Kidney epithelial cell (primary cell): Measurements from ENCODE around the gene PRLR. TPM values are rescaled to one million over a fixed set of nuclear protein-coding genes. Genes with fewer than 3 reads are reported as not detected.

Source experiments
- DNase-seq: peaks from one replicate; pipeline ENCODE4 v3.0.0-alpha.2; 2010; ENCODE audit warnings: low read depth
- H3K27me3 ChIP-seq: 2 replicates; pipeline ENCODE4 v1.6.0; 2011; ENCODE audit warnings: low read length; ENCODE audit not compliant: control insufficient read depth, insufficient read depth
- H3K36me3 ChIP-seq: 2 replicates; pipeline ENCODE4 v1.5.1; 2011; ENCODE audit warnings: low read length; ENCODE audit not compliant: control insufficient read depth, insufficient read depth
- H3K4me3 ChIP-seq: 2 replicates; pipeline ENCODE4 v1.5.1; 2011; ENCODE audit warnings: low read depth, mild to moderate bottlenecking, control low read depth, low read length
- CTCF ChIP-seq: IDR thresholded peaks from 2 replicates; pipeline ENCODE4 v1.5.1; 2011; ENCODE audit warnings: mild to moderate bottlenecking, moderate library complexity, low read length, control low read depth, inconsistent platforms; ENCODE audit not compliant: insufficient read depth, poor library complexity, severe bottlenecking
- total RNA-seq: library from RNA; depleted of rRNA; stranded (reverse); fragments of >200 nt; gene quantifications from 2 replicates; pipeline ENCODE4 v1.2.3, GENCODE V29; 2015

The PRLR gene
- total RNA-seq, 1 donor from 2014 or later: 3.8 TPM

DNA sequence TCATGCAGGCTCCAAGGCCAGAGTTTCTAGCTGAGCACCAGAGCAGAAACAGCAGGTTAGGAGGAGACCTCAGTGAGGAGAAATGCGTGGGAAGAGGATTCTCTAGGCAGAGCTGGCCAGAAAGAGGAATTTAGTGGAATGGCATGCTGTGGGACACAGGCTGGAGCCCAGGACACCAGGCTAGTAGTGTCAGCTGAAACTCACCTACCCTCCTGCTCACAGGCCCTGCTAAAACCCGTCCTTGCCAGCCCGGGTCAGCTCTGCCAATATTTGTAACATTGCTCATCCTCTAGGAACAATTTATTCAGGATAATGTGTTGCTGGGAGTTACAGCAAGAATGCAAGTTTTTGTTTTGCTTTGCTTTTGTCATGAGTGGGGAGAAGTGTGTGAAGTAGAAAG lies 142.3 kb downstream of the PRLR start:
- TF ChIP-seq CTCF: no peak
- DNase-seq: peak; percentile 0
- no peaks in the 10 kb centered on the region for H3K36me3 ChIP-seq
- no peak overlapping the region for H3K4me3 ChIP-seq
- H3K27me3 ChIP-seq: no peaks in the 10 kb centered on the region

- no peak for TF ChIP-seq CTCF
- Histone ChIP-seq H3K27me3 (no peaks in the 10 kb centered on the region), H3K4me3 (no peak overlapping the region), H3K36me3 (no peaks in the 10 kb centered on the region)
- DNase-seq: no peak
Measured at GRCh38 chr5:35083150-35083549, 147.1 kb downstream of the PRLR start.

GRCh38 chr5:35082530-35082929 lies 147.8 kb downstream of the PRLR start:
- H3K36me3 ChIP-seq: no peaks in the 10 kb centered on the region
- DNase-seq: no peak
- no peak for TF ChIP-seq CTCF
- no peak overlapping the region for H3K4me3 ChIP-seq
- no peaks in the 10 kb centered on the region for H3K27me3 ChIP-seq

DNA sequence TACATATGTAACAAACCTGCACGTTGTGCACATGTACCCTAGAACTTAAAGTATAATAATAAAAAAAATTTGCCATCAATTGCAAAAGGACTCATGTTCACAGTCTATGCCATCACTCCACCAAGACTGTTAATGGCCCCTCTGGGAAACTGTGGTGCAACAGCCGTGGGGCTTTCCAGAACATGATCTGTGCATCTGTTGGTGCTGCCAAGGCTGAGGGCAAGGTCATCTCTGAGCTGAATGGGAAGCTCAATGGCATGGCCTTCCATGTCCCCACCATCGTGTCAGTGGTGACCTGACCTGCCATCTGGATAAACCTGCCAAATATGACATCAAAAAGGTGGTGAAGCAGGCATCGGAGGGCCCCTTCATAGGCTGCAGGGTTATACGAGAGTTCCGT lies 149.2 kb downstream of the PRLR start:
- Histone ChIP-seq H3K4me3 (no peak overlapping the region), H3K36me3 (no peaks in the 10 kb centered on the region), H3K27me3 (no peaks in the 10 kb centered on the region)
- no peak for DNase-seq
- no peak for TF ChIP-seq CTCF

- DNase-seq: no peak
- Histone ChIP-seq H3K27me3 (no peaks in the 10 kb centered on the region), H3K36me3 (no peaks in the 10 kb centered on the region), H3K4me3 (no peak overlapping the region)
- TF ChIP-seq CTCF: no peak
Measured at GRCh38 chr5:35073160-35073559, 157.1 kb downstream of the PRLR start.

DNA sequence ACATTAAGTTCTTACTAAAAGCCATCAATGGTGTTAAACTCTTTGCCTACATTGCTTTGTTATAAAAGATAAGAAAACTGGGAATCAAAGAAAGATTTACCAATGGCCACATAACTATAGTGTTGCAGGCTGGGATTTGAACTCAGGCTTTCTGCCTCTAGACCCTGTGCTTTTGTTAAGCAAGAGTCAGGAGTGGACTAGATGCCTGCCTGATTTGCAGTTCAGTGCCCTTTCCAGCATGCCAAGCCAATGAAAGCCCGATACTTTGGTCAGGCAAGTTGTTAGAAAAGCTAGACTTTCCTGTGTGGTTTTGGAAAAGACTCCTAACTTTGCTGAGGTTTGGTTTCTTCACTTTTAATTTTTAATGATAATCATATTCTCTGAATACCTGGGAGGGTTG lies 161.1 kb downstream of the PRLR start:
- Histone ChIP-seq H3K36me3 (no peaks in the 10 kb centered on the region), H3K4me3 (no peak overlapping the region), H3K27me3 (no peaks in the 10 kb centered on the region)
- TF ChIP-seq CTCF: no peak
- DNase-seq: no peak
